GM18505 (cell line): Measurements from ENCODE around the gene APIP.
"Not testable (repeated sequence)": the region's sequence is repeated elsewhere in the genome, so short reads cannot be mapped to it uniquely, and the experiment has no call there.

Experiments used
- ATAC-seq: cut with Tn5 transposase; IDR thresholded peaks from one replicate; pipeline ENCODE4 v1.9.1; 2021; ENCODE audit not compliant: unreplicated experiment
- POLR2A ChIP-seq: IDR thresholded peaks from 4 replicates; pipeline ENCODE4 v1.6.1; 2011; ENCODE audit warnings: borderline replicate concordance; ENCODE audit not compliant: insufficient read depth, insufficient read length; ENCODE audit errors: extremely low read depth

The APIP gene

DNA sequence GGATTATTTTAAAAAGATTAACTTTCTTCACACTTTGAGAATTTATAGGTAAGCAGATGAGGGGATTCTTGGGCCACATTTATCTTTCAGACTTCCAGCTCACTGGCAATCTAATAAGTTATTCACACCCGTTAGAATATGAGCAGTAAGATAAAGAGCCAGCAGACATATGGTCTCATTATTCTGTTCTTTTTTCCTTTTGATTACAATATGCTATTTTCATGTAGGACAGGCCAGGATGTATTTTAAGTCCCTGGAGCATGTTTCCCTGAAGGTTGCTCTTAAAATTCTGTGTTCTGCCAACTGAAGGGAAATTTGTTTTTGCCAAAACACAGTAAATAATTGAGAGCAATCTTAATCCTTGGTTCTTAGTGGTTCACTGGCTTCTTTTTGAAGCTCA is 22.4 kb upstream of the APIP start:
- TF ChIP-seq POLR2A, result no peak
- no peak for ATAC-seq

DNA sequence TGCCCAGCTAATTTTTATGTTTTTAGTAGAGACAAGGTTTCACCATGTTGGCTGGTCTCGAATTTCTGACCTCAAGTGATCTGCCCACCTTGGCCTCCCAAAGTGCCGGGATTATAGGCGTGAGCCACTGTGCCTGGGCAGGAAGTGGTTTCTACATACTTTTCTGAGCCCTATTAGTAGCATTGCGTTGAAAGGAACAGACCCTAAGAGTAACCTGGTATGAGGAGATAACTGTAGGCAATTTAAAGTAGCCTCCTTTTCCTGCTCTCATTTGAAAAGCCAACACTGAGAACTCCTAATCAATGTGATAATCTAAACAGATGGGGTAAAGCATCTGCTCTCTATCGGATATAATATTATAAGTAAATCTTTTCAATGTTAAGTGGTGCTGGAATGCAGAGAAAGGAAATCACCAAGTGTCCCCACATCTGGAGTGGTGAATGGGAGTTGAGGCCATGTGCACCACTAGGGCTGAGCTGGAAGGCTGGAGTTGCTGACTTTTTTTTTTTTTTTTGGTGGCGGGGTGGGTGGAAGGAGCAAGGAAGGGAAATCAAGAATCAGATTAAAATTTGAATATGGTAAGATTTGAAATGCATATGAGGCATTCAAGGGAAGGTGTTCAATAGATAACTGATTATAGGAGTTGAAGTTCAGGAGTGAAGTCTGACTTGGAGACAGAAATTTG is 20.9 kb upstream of the APIP start:
- no peak for ATAC-seq
- TF ChIP-seq POLR2A, result no peak

DNA sequence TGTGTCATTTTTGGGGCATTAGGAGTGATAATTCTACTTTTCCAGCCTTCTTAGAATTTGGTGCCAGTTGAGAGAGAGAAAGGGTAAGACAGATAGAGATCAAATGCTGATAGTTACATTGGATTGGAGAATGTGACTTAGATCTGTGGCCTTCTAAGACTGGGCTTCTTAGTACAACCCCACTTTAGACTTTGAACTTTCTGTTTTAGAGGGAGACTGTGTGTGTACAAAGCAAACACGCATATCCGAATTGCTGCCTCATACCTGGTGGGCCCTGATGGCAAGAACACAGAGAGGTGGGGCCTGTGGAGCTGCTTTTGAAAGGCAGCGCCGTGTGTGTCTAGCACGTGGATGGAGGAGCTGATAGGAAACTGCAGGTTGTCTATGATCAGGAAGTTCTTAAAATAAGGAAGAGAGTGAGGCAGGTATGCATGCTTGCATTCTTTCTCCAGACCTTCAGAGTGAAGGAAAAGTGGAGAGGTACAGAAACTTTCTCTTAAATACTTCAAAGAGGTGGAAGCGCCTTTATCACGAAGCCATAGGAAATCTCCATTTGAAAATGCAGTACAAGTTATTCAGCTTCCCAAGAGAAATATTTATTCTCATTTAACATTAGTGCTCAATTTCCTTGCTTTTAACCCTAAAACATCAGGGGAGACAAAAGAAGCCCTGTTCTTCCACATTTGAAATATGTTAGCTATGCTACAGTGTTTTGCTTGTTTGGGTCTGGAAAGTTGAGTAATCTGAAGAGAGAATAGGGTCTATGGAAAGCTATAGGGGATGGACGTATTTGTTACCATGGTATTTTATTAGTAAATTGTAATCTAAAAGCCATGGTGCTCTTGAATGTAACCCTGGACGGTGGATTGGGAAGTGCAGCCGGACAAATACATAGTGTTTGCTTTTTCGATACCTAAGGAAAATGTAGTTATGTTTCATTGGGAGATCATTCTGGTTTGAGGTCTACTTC is 13.9 kb upstream of the APIP start:
- no peak for ATAC-seq
- TF ChIP-seq POLR2A, result no peak

DNA sequence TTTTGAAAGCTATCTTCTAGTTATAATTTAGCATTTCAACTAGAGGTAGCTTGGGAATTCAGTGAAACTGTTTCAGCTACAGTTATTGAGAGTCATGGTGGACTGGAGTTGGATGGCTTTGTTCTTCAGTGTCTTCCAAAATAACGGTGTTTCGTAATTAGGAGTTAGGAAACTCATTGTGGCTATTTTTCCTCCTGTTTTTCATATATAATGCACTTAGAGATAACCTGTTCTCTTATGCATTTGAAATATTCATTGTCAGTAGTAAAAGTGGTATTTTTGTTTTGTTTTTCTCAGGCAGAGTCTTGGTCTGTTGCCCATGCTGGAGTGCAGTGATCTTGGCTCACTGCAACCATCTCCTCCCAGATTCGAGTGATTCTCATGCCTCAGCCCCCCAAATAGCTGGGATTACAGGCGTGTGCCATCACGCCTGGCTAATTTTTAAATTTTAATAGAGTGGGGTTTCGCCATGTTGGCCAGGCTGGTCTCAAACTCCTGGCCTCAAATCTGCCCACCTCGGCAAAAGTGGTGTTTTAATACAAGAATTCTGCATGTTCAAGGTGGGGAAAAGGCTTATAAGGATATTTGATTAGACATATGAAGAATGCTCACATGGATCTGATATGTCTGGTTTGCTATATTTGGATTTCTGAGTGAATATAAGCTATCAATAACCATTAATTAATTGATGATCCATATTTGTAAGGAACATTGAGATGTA is 12.9 kb upstream of the APIP start:
- no peak for ATAC-seq
- no peak for TF ChIP-seq POLR2A

DNA sequence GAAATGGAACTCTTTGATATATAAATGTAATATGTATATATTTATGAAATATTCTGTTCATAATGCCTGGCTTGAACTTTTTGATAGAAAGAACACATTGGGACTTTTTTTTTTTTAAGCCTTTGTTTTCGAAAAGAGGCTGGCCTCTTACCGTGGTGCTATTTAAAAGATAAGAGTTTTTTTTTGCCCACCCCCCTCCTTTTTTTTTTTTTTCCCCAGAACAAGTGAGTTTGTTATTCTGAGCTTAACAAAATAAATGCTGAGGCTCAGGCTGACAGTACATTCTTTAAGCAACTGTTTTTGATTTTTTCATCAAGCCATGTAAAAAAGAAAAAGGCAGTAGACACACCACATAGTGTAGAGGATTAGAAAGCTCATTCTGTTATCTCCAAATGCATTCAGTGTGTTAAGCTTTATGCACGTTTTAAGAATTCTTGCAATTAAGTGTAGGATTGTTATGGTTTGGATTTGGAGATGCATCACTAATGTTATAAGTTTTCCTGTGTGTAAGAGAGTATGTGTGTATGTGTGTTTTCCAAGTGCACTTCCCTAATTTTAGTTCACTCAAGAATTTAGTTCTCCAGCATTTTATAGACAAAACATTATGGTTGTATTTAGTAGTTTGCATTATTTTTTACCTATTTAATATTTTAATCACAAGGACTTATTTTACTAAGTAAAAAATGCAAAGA is 12.2 kb upstream of the APIP start:
- no peak for TF ChIP-seq POLR2A
- ATAC-seq, result no peak

DNA sequence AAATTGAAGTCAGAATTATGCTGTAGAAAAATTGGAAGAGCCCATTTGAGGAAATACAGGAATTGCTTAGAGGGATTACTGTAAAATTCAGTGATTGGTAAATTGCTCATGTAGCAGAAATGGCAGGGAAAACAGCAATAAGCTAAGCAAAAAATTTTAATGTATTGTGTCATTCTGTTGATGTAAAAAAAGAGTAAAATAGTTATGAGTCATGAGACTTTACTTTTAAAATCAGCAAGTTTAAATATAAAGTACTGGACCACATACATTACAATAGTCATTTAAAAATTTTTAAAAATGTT is 10.6 kb upstream of the APIP start:
- TF ChIP-seq POLR2A, result no peak
- ATAC-seq, result no peak

DNA sequence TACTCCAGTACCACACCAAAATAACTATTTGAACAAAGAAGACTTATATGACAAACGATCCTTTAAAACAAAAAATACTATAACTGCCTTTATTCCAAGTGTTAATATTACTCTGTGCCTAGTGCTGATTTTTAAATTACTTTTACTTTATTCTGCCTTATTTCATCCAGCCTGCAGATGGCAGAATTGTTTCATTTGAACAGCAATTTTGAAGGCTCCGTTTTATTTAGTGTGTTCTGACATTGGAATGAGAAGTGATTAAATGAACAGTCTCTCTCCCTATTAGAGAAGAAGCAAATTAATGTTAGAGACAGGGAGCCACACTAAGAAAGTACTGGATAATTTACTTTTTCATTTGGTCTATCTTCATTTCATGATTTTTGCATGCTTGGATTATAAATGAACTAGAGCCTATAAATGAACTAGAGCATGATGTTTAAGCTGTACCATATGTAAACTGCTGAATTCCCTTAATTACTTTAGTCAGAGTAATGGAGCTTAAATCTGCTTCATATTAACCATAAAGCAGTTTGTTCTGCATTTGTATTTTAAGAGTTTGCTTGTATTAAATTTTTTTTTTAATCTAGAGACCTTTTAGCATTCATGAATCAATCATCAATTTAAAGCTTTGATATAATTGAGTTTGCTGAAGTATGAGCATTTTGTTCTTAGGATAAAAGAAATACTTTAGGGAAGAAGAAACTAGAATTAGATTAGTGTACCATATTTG is 10.1 kb upstream of the APIP start:
- ATAC-seq, result no peak
- TF ChIP-seq POLR2A, result no peak

DNA sequence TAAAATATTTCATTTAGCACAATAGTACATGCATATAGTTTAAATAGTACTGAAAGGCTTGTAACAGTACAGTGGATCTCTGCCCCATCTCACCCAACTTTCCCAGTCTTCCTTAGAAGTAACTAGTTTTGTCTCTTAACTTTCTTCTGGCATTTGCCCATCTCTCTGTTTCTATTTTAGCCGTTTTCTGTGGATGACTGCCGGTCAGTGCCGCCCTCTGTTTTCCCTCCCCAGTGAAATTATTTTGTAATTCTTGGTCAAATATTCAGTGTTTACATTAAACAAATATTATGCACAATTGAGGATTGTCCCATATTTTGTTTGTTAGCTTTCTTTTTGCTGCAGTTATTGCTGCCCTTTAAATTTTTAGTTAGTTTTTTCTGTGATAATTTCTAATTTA is 8.5 kb upstream of the APIP start:
- ATAC-seq, result no peak
- no peak for TF ChIP-seq POLR2A

DNA sequence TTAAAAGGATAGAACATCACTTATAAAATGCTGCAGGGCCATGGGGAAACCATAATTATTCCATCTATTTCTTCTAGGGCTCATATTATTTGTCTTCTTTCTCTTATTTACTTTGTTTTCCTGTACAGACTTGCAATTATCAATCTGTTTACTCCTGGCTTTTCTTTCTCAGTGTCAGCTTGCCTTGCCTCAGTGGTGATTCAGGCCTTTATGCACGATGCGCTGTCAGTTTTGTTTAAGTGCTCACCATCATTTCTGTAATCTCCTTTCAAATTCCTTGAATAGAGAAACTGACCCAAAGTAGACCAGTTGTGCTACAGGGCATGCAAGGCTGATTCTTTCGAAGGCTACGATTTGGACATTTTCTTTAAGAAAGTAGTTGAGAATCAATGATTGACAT is 5.0 kb upstream of the APIP start:
- no peak for TF ChIP-seq POLR2A
- ATAC-seq, result no peak

DNA sequence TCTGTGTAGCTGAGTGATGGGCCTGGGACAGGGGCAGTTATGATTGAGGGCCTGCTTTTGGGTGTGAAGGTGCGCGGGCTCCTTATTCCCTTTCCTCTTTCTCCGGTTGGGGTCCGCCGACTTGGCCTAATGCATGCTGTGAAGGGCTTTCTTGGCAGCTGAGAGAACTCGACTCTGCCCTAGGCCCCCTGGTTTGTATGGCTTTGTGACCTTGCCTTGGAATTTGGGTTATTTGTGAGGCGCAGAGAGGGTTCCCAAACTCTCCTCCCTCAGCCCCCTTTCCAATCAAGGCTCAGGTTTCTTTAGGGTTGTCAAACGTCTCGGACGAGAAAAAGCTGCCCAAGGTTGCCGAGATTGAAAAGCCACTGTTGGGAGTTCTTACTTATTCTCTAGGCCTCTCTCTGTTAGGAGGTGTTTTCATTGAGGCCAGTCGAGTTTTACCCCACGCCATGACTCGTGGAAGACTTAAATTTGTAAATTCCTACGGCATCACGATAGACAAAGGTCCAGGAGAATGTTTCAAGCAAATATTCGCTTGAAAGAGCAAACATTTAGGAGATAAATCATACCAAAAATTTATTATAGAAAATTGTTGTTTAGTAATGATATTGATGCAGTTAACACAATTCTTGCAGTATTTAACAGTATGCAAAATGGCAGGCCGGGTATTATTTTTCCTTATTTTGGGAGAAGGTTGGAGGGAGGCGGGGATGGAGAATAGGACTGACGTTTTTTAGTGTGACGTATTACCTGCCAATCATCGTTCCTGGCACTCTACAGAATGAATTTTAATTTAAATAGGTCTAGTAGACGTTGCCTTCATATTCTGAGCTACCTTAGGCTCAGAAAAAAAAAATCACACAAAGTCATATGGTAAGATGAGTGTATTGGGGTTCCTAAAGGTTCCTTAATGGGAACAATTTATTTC is 928 bp upstream of the APIP start:
- ATAC-seq, result no peak
- no peak for TF ChIP-seq POLR2A

DNA sequence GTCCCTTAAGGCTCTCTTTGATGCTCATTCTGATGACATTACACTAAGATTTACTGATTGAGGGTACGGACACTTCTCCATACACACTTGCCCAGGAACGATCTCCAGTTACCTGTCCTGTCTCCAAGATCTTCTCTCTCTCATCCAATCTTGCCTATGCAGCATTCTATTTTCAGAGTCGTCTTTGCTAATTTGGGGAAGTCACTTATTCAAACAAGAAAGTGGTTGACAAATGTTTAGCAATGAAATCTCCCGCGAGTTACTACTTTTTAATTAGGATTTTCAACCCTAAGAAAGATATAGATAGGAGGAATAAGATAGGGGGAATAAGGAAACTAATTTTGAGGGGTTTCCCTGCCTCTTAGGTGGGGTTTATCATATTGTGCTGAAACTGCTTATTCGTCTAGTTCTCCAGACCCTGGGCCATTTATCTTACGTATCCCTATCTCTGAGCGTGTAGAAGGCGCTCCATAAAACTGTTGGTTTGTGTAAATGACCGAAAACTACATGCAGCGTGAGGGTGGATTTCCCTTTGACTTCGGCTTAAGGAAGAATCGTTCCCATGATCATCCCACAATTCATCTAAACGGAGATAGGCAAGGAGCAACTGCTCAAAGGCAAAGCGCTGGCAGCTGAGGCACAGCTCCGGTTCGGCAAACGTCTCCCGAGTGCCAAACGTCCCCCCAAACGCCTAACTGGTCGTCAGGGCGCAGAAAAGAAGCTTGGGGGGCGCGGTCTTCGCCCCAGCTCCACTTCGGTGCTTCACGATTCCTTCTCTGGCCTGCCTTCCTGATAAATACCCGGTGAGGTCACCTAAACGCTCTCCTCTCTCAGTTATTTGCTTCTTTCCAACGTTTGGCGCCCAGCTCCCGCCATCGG is 804 bp downstream of the APIP start:
- no peak for TF ChIP-seq POLR2A
- peak; percentile 2 for ATAC-seq

DNA sequence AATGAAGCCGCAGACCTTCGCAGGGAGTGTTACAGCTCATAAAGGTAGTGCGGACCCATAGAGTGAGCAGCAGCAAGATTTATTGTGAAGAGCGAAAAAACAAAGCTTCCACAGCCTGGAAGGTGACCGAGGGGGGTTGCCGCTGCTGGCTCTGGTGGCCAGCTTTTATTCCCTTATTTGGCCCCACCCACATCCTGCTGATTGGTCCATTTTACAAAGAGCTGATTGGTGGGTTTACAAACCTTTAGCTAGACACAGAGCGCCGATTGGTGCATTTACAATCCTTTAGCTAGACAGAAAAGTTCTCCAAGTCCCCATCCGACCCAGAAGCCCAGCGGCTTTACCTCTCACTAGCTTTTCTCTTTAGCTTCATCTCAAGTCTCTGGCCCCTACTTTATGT is 2.6 kb downstream of the APIP start:
- not testable (repeated sequence) for ATAC-seq
